ENCODE data around the gene KLHDC4. TPM values are rescaled to one million over a fixed set of nuclear protein-coding genes. Genes with fewer than 3 reads are reported as not detected.
A peak's percentile ranks its signal among the peaks of the same experiment; 100 is the strongest.
"Not testable (repeated sequence)": the region's sequence is repeated elsewhere in the genome, so short reads cannot be mapped to it uniquely, and the experiment has no call there.

KLHDC4 gene
- total RNA-seq (42.2 TPM), polyA plus RNA-seq (ENCODE audit: insufficient read depth, low read depth, low replicate concordance) (25.0 TPM)
- long read RNA-seq, donor 1, full-length matches to known transcripts: 4 of 4 reads
- long read RNA-seq, donor 1, partial matches to known transcripts: 0 of 4 reads
- long read RNA-seq, donor 1, other reads (novel, unspliced or antisense): 0 of 4 reads
- long read RNA-seq, donor 2, full-length matches to known transcripts: 4 of 4 reads
- long read RNA-seq, donor 2, partial matches to known transcripts: 0 of 4 reads
- long read RNA-seq, donor 2, other reads (novel, unspliced or antisense): 0 of 4 reads
- long read RNA-seq, donor 3, full-length matches to known transcripts: 4 of 4 reads
- long read RNA-seq, donor 3, partial matches to known transcripts: 0 of 4 reads
- long read RNA-seq, donor 3, other reads (novel, unspliced or antisense): 0 of 4 reads
- long read RNA-seq, donor 4, full-length matches to known transcripts: 5 of 5 reads
- long read RNA-seq, donor 4, partial matches to known transcripts: 0 of 5 reads
- long read RNA-seq, donor 4, other reads (novel, unspliced or antisense): 0 of 5 reads
- long read RNA-seq, donor 5, partial matches to known transcripts: 0 of 1 reads
- long read RNA-seq, donor 5, other reads (novel, unspliced or antisense): 0 of 1 reads
- long read RNA-seq, donor 6, full-length matches to known transcripts: 2 of 2 reads
- long read RNA-seq, donor 6, partial matches to known transcripts: 0 of 2 reads
- long read RNA-seq, donor 6, other reads (novel, unspliced or antisense): 0 of 2 reads
- long read RNA-seq, donor 7, full-length matches to known transcripts: 8 of 21 reads
- long read RNA-seq, donor 7, partial matches to known transcripts: 4 of 21 reads
- long read RNA-seq, donor 7, other reads (novel, unspliced or antisense): 9 of 21 reads
- long read RNA-seq, donor 8, full-length matches to known transcripts: 4 of 4 reads
- long read RNA-seq, donor 8, partial matches to known transcripts: 0 of 4 reads
- long read RNA-seq, donor 8, other reads (novel, unspliced or antisense): 0 of 4 reads
- long read RNA-seq, donor 9, full-length matches to known transcripts: 2 of 2 reads
- long read RNA-seq, donor 9, partial matches to known transcripts: 0 of 2 reads
- long read RNA-seq, donor 9, other reads (novel, unspliced or antisense): 0 of 2 reads
- long read RNA-seq, donor 10, full-length matches to known transcripts: 3 of 3 reads
- long read RNA-seq, donor 10, partial matches to known transcripts: 0 of 3 reads
- long read RNA-seq, donor 10, other reads (novel, unspliced or antisense): 0 of 3 reads

DNA sequence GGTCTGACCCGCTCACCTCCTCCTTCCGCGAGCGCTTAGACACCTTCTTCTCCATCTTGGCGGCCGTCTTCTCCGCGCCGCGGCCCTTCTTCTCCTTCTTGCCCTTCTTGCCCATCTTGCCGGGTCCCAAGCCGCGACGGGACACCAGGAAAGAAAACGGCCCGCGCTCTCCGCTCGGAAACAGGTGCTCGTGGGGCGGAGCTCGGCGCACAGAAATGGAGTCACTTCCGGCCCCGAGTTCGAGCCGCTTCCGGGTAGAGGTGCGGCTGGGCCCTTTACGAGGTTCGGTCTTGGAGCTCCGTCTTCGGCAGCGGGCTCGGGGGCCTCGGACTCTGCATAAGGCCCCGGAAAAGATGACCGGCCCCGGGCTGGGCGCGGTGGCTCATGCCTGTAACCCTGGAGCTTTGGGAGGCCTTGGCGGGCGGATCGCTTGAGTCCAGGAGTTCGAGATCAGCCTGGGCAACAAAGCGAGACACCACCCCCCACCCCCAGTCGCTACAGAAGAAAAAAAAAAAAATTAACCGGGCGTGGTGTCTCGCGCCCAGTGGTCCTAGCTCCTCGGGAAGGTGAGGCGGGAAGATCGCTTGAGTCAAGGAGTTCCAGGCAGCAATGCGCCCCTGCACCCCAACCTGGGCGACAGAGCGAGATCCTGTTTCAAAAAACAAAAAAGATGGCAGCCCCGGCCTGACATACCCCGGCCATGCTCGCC lies at the start of gene KLHDC4:
KLHDC4 (minus strand) TSS at position 211 of the 709 bp plus-strand sequence; CDS start at position 115, 96 bp downstream.
- intact Hi-C loops (cut with DNase I): no loop called here
- H3K9ac ChIP-seq (ENCODE audit: low read length in 3 of 3): peak within 1 kb of the TSS; percentile 43 to 77 (median 51)
- TF ChIP-seq CTCF (IDR thresholded peaks at IDR 0.05; ENCODE audit: borderline replicate concordance, extremely low read depth, insufficient read depth): no peak
- H3K36me3 ChIP-seq (ENCODE audit: control insufficient read depth in 2 of 3, insufficient read depth in 3 of 3, low read length in 3 of 3): peaks cover 0 to 3% (median 2%) of the 10 kb centered on the region in 3 donors
- H3K4me3 ChIP-seq (ENCODE audit: low read length in 3 of 3): peak within 1 kb of the TSS; percentile 77 to 81 (median 79)
- H3K27me3 ChIP-seq (ENCODE audit: control insufficient read depth, insufficient read depth, low read length): no peaks in the 10 kb centered on the region
- DNase-seq: peak; percentile 92 to 96 (median 95)
- H3K4me1 ChIP-seq (ENCODE audit: control insufficient read depth in 2 of 3, insufficient read depth in 2 of 3, low read depth in 1 of 3, low read length in 3 of 3): peaks cover 0 to 9% (median 0%) of the 10 kb centered on the region in 3 donors
- no peak for FAIRE-seq
- peak within 1 kb of the TSS; percentile 70 to 87 for H3K27ac ChIP-seq (ENCODE audit: low read depth in 2 of 2, low read length in 2 of 2)
- H3K9me3 ChIP-seq (ENCODE audit: control insufficient read depth in 2 of 3, insufficient read depth in 1 of 3, low read length in 3 of 3): no peaks in the 10 kb centered on the region

GRCh38 chr16:87815567-87815966 lies 49.8 kb upstream of the KLHDC4 start:
- no peak for FAIRE-seq
- Histone ChIP-seq H3K4me1 (ENCODE audit: control insufficient read depth in 2 of 3, insufficient read depth in 2 of 3, low read depth in 1 of 3, low read length in 3 of 3) (no peaks in the 10 kb centered on the region), H3K4me3 (ENCODE audit: low read length in 3 of 3) (no peak overlapping the region), H3K9ac (ENCODE audit: low read length in 3 of 3) (no peak overlapping the region), H3K36me3 (ENCODE audit: control insufficient read depth in 2 of 3, insufficient read depth in 3 of 3, low read length in 3 of 3) (no peaks in the 10 kb centered on the region), H3K27ac (ENCODE audit: low read depth in 2 of 2, low read length in 2 of 2) (no peak overlapping the region), H3K27me3 (ENCODE audit: control insufficient read depth, insufficient read depth, low read length) (no peaks in the 10 kb centered on the region), H3K9me3 (ENCODE audit: control insufficient read depth in 2 of 3, insufficient read depth in 1 of 3, low read length in 3 of 3) (peaks cover 0 to 8% (median 0%) of the 10 kb centered on the region in 3 donors)
- no peak for DNase-seq
- intact Hi-C loops (cut with DNase I): no loop called here
- TF ChIP-seq CTCF (IDR thresholded peaks at IDR 0.05; ENCODE audit: borderline replicate concordance, extremely low read depth, insufficient read depth): no peak

DNA sequence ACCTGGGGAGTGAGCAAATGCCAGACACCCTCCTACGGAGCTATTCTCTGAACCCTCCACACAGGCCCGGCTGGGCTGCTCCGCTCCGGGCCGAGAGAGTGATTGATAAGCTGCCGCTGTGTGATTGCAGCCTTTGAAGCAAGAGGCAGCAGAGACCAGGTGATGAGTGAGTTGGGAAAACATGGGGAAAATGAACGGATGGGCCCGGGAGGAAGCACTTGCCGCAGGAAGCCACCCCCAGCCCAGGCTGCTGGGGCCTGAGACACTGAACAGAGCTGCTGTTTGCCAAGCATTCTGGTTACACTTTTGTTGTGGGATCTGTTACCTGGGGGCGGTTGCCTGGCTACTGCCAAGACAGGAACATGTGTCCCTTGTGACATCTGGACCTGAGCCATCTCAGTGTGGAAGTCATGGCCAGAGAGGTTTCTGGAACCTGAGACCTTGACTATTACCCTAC lies 46.4 kb upstream of the KLHDC4 start:
- Histone ChIP-seq H3K27me3 (ENCODE audit: control insufficient read depth, insufficient read depth, low read length) (no peaks in the 10 kb centered on the region), H3K4me1 (ENCODE audit: control insufficient read depth in 2 of 3, insufficient read depth in 2 of 3, low read depth in 1 of 3, low read length in 3 of 3) (no peaks in the 10 kb centered on the region), H3K36me3 (ENCODE audit: control insufficient read depth in 2 of 3, insufficient read depth in 3 of 3, low read length in 3 of 3) (no peaks in the 10 kb centered on the region), H3K27ac (ENCODE audit: low read depth in 2 of 2, low read length in 2 of 2) (no peak overlapping the region), H3K9me3 (ENCODE audit: control insufficient read depth in 2 of 3, insufficient read depth in 1 of 3, low read length in 3 of 3) (peaks cover 0 to 6% (median 0%) of the 10 kb centered on the region in 3 donors), H3K4me3 (ENCODE audit: low read length in 3 of 3) (no peak overlapping the region), H3K9ac (ENCODE audit: low read length in 3 of 3) (no peak overlapping the region)
- no peak for TF ChIP-seq CTCF (IDR thresholded peaks at IDR 0.05; ENCODE audit: borderline replicate concordance, extremely low read depth, insufficient read depth)
- DNase-seq: no peak
- intact Hi-C loops (cut with DNase I): no loop called here
- FAIRE-seq: no peak

GRCh38 chr16:87811454-87811853 lies 45.7 kb upstream of the KLHDC4 start:
- intact Hi-C loops (cut with DNase I); H3K9me3 ChIP-seq (ENCODE audit: control insufficient read depth in 2 of 3, insufficient read depth in 1 of 3, low read length in 3 of 3); FAIRE-seq; H3K4me1 ChIP-seq (ENCODE audit: control insufficient read depth in 2 of 3, insufficient read depth in 2 of 3, low read depth in 1 of 3, low read length in 3 of 3); H3K9ac ChIP-seq (ENCODE audit: low read length in 3 of 3); H3K36me3 ChIP-seq (ENCODE audit: control insufficient read depth in 2 of 3, insufficient read depth in 3 of 3, low read length in 3 of 3); H3K4me3 ChIP-seq (ENCODE audit: low read length in 3 of 3); H3K27ac ChIP-seq (ENCODE audit: low read depth in 2 of 2, low read length in 2 of 2); DNase-seq; H3K27me3 ChIP-seq (ENCODE audit: control insufficient read depth, insufficient read depth, low read length): not testable (repeated sequence)
